ENCODE results near the gene TAP1.

TAP1 gene

GRCh38 chr6:32843979-32844838 lies 9.3 kb downstream of the TAP1 start, which contains the start of gene PSMB8:
Gene PSMB8, minus strand, starts transcription at chr6:32844047. Its CDS starts 51 bp downstream, at chr6:32843996.
- H3K36me3 ChIP-seq (ENCODE audit: control insufficient read depth, insufficient read depth, low read length): peaks cover 18% of the 10 kb centered on the region
- peak within 1 kb of the TSS; percentile 95 for H3K4me3 ChIP-seq (ENCODE audit: low read length)
- H3K9me3 ChIP-seq (ENCODE audit: control insufficient read depth, low read length): no peaks in the 10 kb centered on the region
- peak within 1 kb of the TSS; percentile 96 for H3K9ac ChIP-seq (ENCODE audit: low read length)
- H3K4me1 ChIP-seq (ENCODE audit: control insufficient read depth, insufficient read depth, low read length): peaks cover 18% of the 10 kb centered on the region
- H3K27me3 ChIP-seq (ENCODE audit: control insufficient read depth, insufficient read depth, low read length): no peaks in the 10 kb centered on the region

- Histone ChIP-seq H3K36me3 (ENCODE audit: control insufficient read depth, insufficient read depth, low read length) (peaks cover 12% of the 10 kb centered on the region), H3K4me1 (ENCODE audit: control insufficient read depth, insufficient read depth, low read length) (peaks cover 18% of the 10 kb centered on the region)
Observed at GRCh38 chr6:32843331-32843978, 10.0 kb downstream of the TAP1 start.

GRCh38 chr6:32842690-32843089 lies 10.8 kb downstream of the TAP1 start:
- H3K36me3 ChIP-seq (ENCODE audit: control insufficient read depth, insufficient read depth, low read length): peaks cover 9% of the 10 kb centered on the region
- peak overlapping the region; percentile 96 for H3K9ac ChIP-seq (ENCODE audit: low read length)
- peak overlapping the region; percentile 95 for H3K4me3 ChIP-seq (ENCODE audit: low read length)
- peaks cover 22% of the 10 kb centered on the region for H3K4me1 ChIP-seq (ENCODE audit: control insufficient read depth, insufficient read depth, low read length)
- H3K9me3 ChIP-seq (ENCODE audit: control insufficient read depth, low read length): no peaks in the 10 kb centered on the region
- H3K27me3 ChIP-seq (ENCODE audit: control insufficient read depth, insufficient read depth, low read length): no peaks in the 10 kb centered on the region

More at GRCh38 chr6:32843331-32843978, 10.0 kb downstream of the TAP1 start:
- no peaks in the 10 kb centered on the region for H3K9me3 ChIP-seq (ENCODE audit: control insufficient read depth, low read length)
- no peaks in the 10 kb centered on the region for H3K27me3 ChIP-seq (ENCODE audit: control insufficient read depth, insufficient read depth, low read length)
- H3K9ac ChIP-seq (ENCODE audit: low read length): peak overlapping the region; percentile 96
- peak overlapping the region; percentile 95 for H3K4me3 ChIP-seq (ENCODE audit: low read length)

- Histone ChIP-seq H3K4me3 (ENCODE audit: low read length) (no peak overlapping the region), H3K9me3 (ENCODE audit: control insufficient read depth, low read length) (no peaks in the 10 kb centered on the region), H3K9ac (ENCODE audit: low read length) (peak overlapping the region; percentile 96), H3K4me1 (ENCODE audit: control insufficient read depth, insufficient read depth, low read length) (peaks cover 25% of the 10 kb centered on the region), H3K27me3 (ENCODE audit: control insufficient read depth, insufficient read depth, low read length) (no peaks in the 10 kb centered on the region), H3K36me3 (ENCODE audit: control insufficient read depth, insufficient read depth, low read length) (peaks cover 6% of the 10 kb centered on the region)
Observed at GRCh38 chr6:32842021-32842650, 11.4 kb downstream of the TAP1 start.

- Histone ChIP-seq H3K4me1 (ENCODE audit: control insufficient read depth, insufficient read depth, low read length) (peaks cover 25% of the 10 kb centered on the region), H3K4me3 (ENCODE audit: low read length) (no peak overlapping the region)
Observed at GRCh38 chr6:32840604-32841246, 12.8 kb downstream of the TAP1 start.

GRCh38 chr6:32839356-32839755 lies 14.1 kb downstream of the TAP1 start:
- H3K27me3 ChIP-seq (ENCODE audit: control insufficient read depth, insufficient read depth, low read length): no peaks in the 10 kb centered on the region
- H3K36me3 ChIP-seq (ENCODE audit: control insufficient read depth, insufficient read depth, low read length): peaks cover 3% of the 10 kb centered on the region
- H3K4me3 ChIP-seq (ENCODE audit: low read length): no peak overlapping the region
- H3K9ac ChIP-seq (ENCODE audit: low read length): no peak overlapping the region
- no peaks in the 10 kb centered on the region for H3K9me3 ChIP-seq (ENCODE audit: control insufficient read depth, low read length)
- peaks cover 15% of the 10 kb centered on the region for H3K4me1 ChIP-seq (ENCODE audit: control insufficient read depth, insufficient read depth, low read length)

More at GRCh38 chr6:32840604-32841246, 12.8 kb downstream of the TAP1 start:
- no peaks in the 10 kb centered on the region for H3K9me3 ChIP-seq (ENCODE audit: control insufficient read depth, low read length)
- no peaks in the 10 kb centered on the region for H3K27me3 ChIP-seq (ENCODE audit: control insufficient read depth, insufficient read depth, low read length)
- H3K9ac ChIP-seq (ENCODE audit: low read length): no peak overlapping the region
- H3K36me3 ChIP-seq (ENCODE audit: control insufficient read depth, insufficient read depth, low read length): peaks cover 3% of the 10 kb centered on the region

- no peaks in the 10 kb centered on the region for H3K27me3 ChIP-seq (ENCODE audit: control insufficient read depth, insufficient read depth, low read length)
- peaks cover 3% of the 10 kb centered on the region for H3K36me3 ChIP-seq (ENCODE audit: control insufficient read depth, insufficient read depth, low read length)
- H3K9ac ChIP-seq (ENCODE audit: low read length): peak within 1 kb of the TSS; percentile 69
- H3K4me1 ChIP-seq (ENCODE audit: control insufficient read depth, insufficient read depth, low read length): peaks cover 15% of the 10 kb centered on the region
- peak within 1 kb of the TSS; percentile 34 for H3K4me3 ChIP-seq (ENCODE audit: low read length)
- H3K9me3 ChIP-seq (ENCODE audit: control insufficient read depth, low read length): no peaks in the 10 kb centered on the region
Observed at GRCh38 chr6:32838114-32838958, 15.2 kb downstream of the TAP1 start, which contains the start of gene TAP2. Gene TAP2, minus strand, starts transcription at chr6:32838739. Its CDS starts 506 bp downstream, at chr6:32838233.

GRCh38 chr6:32837651-32838113 lies 15.8 kb downstream of the TAP1 start:
- no peaks in the 10 kb centered on the region for H3K27me3 ChIP-seq (ENCODE audit: control insufficient read depth, insufficient read depth, low read length)
- peak overlapping the region; percentile 34 for H3K4me3 ChIP-seq (ENCODE audit: low read length)
- peaks cover 3% of the 10 kb centered on the region for H3K36me3 ChIP-seq (ENCODE audit: control insufficient read depth, insufficient read depth, low read length)
- H3K9ac ChIP-seq (ENCODE audit: low read length): peak overlapping the region; percentile 69
- H3K9me3 ChIP-seq (ENCODE audit: control insufficient read depth, low read length): no peaks in the 10 kb centered on the region
- H3K4me1 ChIP-seq (ENCODE audit: control insufficient read depth, insufficient read depth, low read length): peaks cover 9% of the 10 kb centered on the region

GRCh38 chr6:32836873-32837272 lies 16.6 kb downstream of the TAP1 start:
- H3K9me3 ChIP-seq (ENCODE audit: control insufficient read depth, low read length): no peaks in the 10 kb centered on the region
- peaks cover 7% of the 10 kb centered on the region for H3K4me1 ChIP-seq (ENCODE audit: control insufficient read depth, insufficient read depth, low read length)
- no peak overlapping the region for H3K4me3 ChIP-seq (ENCODE audit: low read length)
- peaks cover 3% of the 10 kb centered on the region for H3K36me3 ChIP-seq (ENCODE audit: control insufficient read depth, insufficient read depth, low read length)
- no peak overlapping the region for H3K9ac ChIP-seq (ENCODE audit: low read length)
- no peaks in the 10 kb centered on the region for H3K27me3 ChIP-seq (ENCODE audit: control insufficient read depth, insufficient read depth, low read length)

- Histone ChIP-seq H3K9ac (ENCODE audit: low read length) (no peak overlapping the region), H3K4me1 (ENCODE audit: control insufficient read depth, insufficient read depth, low read length) (peaks cover 7% of the 10 kb centered on the region), H3K27me3 (ENCODE audit: control insufficient read depth, insufficient read depth, low read length) (no peaks in the 10 kb centered on the region), H3K36me3 (ENCODE audit: control insufficient read depth, insufficient read depth, low read length) (no peaks in the 10 kb centered on the region), H3K4me3 (ENCODE audit: low read length) (no peak overlapping the region), H3K9me3 (ENCODE audit: control insufficient read depth, low read length) (no peaks in the 10 kb centered on the region)
Observed at GRCh38 chr6:32835167-32835893, 18.2 kb downstream of the TAP1 start.

Measured in mucosa of stomach (tissue), 1 donor.